ENCODE measurements around the gene GNAT2.

The GNAT2 gene

DNA sequence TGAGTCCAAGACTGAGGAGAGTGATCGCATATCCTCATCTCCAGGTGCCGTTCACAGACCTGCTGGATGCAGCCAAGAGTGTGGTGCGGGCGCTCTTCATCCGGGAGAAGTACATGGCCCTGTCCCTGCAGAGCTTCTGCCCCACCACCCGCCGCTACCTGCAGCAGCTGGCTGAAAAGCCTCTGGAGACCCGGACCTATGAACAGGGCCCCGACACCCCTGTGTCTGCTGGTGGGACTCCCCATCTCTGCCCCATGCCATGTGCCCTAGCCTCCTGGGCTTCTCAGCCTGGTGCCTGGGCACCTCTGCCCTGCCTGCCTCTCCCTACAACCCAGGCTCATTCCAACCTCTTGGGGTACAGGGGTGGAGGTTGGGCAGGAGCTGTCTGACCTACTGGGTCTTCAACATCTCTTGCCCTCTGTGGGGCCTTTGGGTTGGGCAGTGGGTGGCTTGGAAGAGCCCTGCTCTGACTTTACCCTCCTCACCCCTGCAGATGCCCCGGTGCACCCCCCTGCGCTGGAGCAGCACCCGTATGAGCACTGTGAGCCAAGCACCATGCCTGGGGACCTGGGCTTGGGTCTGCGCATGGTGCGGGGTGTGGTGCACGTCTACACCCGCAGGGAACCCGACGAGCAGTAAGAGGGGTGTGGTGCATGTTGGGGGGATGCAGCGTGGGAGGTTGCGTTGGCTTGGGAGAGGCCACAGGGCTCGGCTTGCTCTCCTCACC is 7.4 kb upstream of the GNAT2 start:
- DNase-seq = no peak

- DNase-seq = no peak
Measured at GRCh38 chr1:109625601-109626560, 6.5 kb upstream of the GNAT2 start.

DNA sequence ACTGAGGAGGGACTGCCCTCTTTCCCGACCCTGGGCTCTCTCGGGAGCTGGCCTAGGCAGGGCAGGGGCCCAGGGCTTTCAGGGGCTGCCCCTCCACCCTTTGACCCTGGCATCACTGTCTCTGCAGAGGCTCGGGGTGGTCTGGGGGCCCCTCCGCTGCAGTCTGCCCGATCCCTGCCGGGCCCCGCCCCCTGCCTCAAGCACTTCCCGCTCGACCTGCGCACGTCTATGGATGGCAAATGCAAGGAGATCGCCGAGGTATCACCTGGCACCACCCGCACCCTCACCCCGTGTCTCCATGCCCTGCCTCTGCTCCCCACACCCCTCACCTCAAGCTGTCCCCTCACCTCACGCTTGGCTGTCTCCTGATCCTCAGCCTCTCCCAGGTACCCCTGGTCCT is 5.8 kb upstream of the GNAT2 start:
- DNase-seq = no peak

GRCh38 chr1:109624201-109625010 is 5.0 kb upstream of the GNAT2 start:
- no peak for DNase-seq

DNA sequence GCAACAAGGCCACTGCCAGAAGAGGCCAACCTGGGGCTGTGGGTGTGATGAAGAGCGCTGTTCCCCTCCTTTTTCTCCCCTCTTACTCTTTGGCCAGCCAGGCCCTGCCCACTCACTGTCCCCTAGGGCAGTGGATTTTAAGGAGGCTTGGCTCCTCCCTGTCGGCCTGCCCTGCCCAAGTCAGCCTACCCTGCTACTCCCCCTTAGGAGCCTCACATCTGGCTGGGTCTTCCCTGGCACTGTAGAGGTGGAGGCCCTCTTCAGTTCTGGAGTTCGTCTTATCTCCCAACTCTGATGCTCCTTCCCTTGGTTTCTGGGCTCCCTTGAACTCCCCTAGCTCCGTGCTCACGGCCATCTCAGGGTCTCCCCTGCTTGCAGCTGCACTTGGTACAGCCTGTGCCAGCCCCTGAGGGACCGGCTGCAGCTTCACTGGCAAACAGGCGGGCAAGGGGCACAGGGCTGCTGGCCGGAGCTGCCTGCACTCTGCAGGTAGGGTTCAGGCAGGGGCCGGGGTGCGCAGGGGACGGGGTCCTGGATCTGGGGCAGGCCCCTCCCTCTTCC is 4.3 kb upstream of the GNAT2 start:
- no peak for DNase-seq

- no peak for DNase-seq
Measured at GRCh38 chr1:109622895-109623294, 3.5 kb upstream of the GNAT2 start.

GRCh38 chr1:109622137-109622892 is 2.9 kb upstream of the GNAT2 start:
- DNase-seq = no peak

GRCh38 chr1:109621379-109622136 is 2.1 kb upstream of the GNAT2 start:
- DNase-seq = no peak

DNA sequence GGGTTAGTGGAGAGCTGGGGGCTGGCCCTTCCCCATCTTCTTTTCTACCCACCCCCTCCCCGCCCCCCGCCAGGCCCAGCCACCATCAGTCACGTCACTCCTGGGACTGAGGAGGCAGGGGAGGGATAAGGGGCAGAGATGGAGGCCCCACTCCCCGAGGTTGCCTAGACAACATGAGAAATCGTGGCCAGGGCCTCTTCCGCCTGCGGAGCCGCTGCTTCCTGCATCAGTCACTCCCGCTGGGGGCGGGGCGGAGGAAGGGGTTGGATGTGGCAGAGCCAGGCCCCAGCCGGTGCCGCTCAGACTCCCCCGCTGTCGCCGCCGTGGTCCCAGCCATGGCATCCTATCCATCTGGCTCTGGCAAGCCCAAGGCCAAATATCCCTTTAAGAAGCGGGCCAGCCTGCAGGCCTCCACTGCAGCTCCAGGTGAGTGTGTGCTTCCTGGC is 1.4 kb upstream of the GNAT2 start:
- peak; percentile 95 for DNase-seq

GRCh38 chr1:109620401-109620791 is 980 bp upstream of the GNAT2 start:
- no peak for DNase-seq

GRCh38 chr1:109618661-109619575 is 498 bp downstream of the GNAT2 start:
- DNase-seq = no peak

- no peak for DNase-seq
Measured at GRCh38 chr1:109617291-109617801, 2.1 kb downstream of the GNAT2 start.

GRCh38 chr1:109616391-109616790 is 3.0 kb downstream of the GNAT2 start:
- DNase-seq = no peak

- no peak for DNase-seq
Measured at GRCh38 chr1:109615879-109616278, 3.5 kb downstream of the GNAT2 start.

- no peak for DNase-seq
Measured at GRCh38 chr1:109613361-109614147, 5.9 kb downstream of the GNAT2 start.

DNA sequence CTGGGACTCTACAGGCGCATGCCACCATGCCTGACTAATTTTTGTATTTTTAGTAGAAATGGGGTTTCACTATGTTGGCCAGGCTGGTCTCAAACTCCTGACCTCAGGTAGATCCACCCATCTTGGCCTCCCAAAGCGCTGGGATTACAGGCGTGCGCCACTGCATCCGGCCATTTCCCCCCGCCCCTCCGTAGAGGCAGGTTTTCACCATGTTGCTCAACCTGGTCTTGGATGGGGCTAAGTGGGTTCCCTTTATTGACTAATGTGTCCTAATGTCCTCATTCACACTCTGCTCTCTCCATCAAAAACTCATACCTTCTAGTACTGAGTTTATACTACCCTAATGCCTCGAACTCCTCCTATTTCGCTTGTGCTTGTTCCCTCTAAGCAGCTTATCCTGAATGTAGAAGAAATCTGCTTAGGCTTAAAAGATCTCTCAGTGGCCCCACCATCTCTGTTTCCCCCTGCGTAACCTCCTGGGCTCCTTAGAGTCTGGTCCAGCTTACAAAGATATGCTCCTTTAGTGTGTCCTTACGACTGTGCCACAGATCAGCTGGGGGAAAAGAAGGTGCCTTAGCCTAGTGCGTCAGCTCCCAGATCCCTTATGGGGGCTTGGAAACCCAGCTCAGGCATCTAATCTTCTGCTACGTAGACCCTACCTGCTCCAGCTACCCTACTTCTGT is 8.0 kb downstream of the GNAT2 start:
- no peak for DNase-seq

GRCh38 chr1:109610609-109611307 is 8.7 kb downstream of the GNAT2 start:
- DNase-seq = no peak

DNA sequence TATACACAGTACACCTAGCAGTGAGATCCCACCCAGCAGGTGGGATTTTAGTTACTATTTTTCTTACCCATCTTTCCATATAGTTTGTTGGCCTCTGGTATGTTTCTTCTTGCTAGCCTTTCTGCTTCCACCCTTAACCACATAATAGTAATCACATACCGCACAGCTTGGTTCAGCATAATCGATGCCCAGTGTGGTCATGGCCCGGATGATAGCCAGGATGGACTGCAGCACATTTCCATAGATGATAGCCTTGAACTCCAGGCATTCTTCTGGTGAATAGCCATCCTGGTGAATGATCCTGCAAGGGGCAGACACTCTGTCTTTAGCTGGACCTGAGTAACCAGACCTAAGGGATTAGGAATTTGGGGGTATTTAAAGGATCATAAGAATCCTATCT is 9.5 kb downstream of the GNAT2 start:
- no peak for DNase-seq

Measured in activated T-cell treated with anti-CD3 and anti-CD28 coated beads for 4 hours (primary cell).